Ascending aorta (tissue), 2 donors: ENCODE data around the gene DEFB124. TPM values are rescaled to one million over a fixed set of nuclear protein-coding genes. Genes with fewer than 3 reads are reported as not detected.

Experiments used
- DNase-seq, 2 donors: peaks; one replicate each; pipeline ENCODE4 v3.0.0-alpha.2; 2019; ENCODE audit warnings: low spot score in 2 of 2
- H3K27ac ChIP-seq, 2 donors: fragments of 200-600 bp; sonication (generic); one replicate each; pipeline ENCODE4 v1.5.1; 2016 to 2017; ENCODE audit warnings: mild to moderate bottlenecking in 1 of 2
- H3K27me3 ChIP-seq: fragments of 200-600 bp; sonication (generic); one replicate; pipeline ENCODE4 v1.5.1; 2017
- H3K36me3 ChIP-seq, 2 donors: fragments of 200-600 bp; sonication (generic); one replicate each; pipeline ENCODE4 v1.5.1; 2016
- H3K4me1 ChIP-seq, 2 donors: fragments of 200-600 bp; sonication (generic); one replicate each; pipeline ENCODE4 v1.5.1; 2016 to 2017; ENCODE audit warnings: mild to moderate bottlenecking in 1 of 2
- H3K4me3 ChIP-seq, 2 donors: fragments of 200-600 bp; sonication (generic); one replicate each; pipeline ENCODE4 v1.5.1; 2016 to 2017; ENCODE audit warnings: mild to moderate bottlenecking in 1 of 2
- H3K9me3 ChIP-seq, 2 donors: fragments of 200-600 bp; sonication (generic); one replicate each; pipeline ENCODE4 v1.5.1; 2016
- intact Hi-C: fragments of 100-400 bp; cut with DNase I; formaldehyde crosslinking; loops from one replicate; pipeline ENCODE4 v1.15.1; 2023
- total RNA-seq: library from RNA; depleted of rRNA; stranded (reverse); fragments of >200 nt; gene quantifications from one replicate; pipeline ENCODE4 v1.1.0, GENCODE V29; 2016
- TF ChIP-seq, protein P1 (sequence below), 3 experiments: fragments of 200-600 bp in 2 of 3; fragments of 450-650 bp in 1 of 3; sonication (generic) in 2 of 3; IDR thresholded peaks; one replicate each; pipeline ENCODE4 v1.5.1; 2016 to 2019; ENCODE audit warnings: antibody characterized with exemption in 3 of 3, mild to moderate bottlenecking in 1 of 3, moderate library complexity in 1 of 3

DEFB124 gene
- total RNA-seq, 1 donor from 2014 or later, result not detected

DNA sequence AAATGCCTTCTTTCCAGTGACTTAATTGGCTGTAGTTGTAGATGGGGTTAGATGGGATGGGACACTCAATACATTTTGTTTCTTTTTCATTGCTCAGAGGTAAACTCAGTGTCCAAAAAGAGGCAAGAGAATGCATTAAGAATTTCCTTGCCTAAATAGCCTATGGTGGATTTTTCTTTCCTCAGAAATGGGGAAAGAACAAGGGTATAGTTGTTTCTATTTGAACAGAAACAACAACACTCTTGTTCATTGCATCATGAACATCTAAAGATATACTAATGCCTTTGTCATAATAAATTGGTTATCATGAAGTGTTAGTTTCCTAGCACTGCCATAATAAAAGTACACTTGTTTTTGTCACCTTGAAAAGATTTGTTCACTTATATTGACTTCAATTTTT is 49.1 kb downstream of the DEFB124 start:
- peaks cover 0 to 8% of the 10 kb centered on the region in 2 donors for H3K9me3 ChIP-seq
- H3K4me1 ChIP-seq, result no peaks in the 10 kb centered on the region
- no peak overlapping the region for H3K4me3 ChIP-seq

DNA sequence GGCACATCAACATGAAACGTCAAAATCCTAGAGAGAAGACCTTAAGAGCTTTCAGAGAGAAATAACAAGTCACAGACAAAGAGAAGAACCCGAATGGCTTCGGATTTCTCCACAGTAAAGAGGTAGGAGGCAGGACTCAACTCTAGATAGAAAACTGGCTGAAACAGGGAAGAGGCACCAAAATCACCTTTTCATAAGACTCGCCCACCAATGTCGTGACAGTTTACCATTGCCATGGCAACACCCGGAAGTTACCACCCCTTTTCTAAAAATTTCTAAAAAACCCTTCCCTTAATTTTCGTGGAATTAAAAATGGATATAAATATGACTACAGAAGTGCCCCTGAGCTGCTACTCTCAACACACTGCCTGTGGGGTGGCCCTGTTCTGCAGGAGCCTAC is 56.6 kb downstream of the DEFB124 start:
- intact Hi-C loops, result no loop called here

More for the DNA sequence above, 49.1 kb downstream of the DEFB124 start:
- Histone ChIP-seq H3K36me3 (no peaks in the 10 kb centered on the region), H3K27ac (no peak overlapping the region), H3K27me3 (no peaks in the 10 kb centered on the region)
- no peak for DNase-seq
- intact Hi-C loops, result no loop called here
- TF ChIP-seq, protein P1, sequence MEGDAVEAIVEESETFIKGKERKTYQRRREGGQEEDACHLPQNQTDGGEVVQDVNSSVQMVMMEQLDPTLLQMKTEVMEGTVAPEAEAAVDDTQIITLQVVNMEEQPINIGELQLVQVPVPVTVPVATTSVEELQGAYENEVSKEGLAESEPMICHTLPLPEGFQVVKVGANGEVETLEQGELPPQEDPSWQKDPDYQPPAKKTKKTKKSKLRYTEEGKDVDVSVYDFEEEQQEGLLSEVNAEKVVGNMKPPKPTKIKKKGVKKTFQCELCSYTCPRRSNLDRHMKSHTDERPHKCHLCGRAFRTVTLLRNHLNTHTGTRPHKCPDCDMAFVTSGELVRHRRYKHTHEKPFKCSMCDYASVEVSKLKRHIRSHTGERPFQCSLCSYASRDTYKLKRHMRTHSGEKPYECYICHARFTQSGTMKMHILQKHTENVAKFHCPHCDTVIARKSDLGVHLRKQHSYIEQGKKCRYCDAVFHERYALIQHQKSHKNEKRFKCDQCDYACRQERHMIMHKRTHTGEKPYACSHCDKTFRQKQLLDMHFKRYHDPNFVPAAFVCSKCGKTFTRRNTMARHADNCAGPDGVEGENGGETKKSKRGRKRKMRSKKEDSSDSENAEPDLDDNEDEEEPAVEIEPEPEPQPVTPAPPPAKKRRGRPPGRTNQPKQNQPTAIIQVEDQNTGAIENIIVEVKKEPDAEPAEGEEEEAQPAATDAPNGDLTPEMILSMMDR (IDR thresholded peaks at IDR 0.05), result no peak

DNA sequence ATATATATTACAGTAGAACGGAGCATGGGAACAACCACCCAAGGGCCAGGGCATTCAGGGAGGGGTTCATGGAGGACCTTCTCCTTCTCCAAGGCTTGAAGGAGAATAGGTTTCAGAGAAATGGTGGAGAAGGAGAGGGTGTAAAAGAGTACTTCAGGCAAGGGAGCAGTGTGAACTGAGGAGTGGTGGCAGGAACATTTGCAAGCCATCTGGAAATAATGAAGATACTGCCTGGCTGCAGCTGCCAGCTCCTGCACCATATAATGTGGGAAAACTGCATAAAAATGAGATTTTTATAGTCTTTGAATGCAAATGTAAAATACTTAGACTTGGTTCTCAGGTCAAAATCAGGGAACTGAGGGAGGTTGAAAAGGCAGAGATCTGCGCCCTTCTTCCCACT is 59.3 kb downstream of the DEFB124 start:
- Histone ChIP-seq H3K4me1 (no peaks in the 10 kb centered on the region), H3K27ac (no peak overlapping the region), H3K36me3 (no peaks in the 10 kb centered on the region), H3K9me3 (no peaks in the 10 kb centered on the region), H3K4me3 (no peak overlapping the region), H3K27me3 (no peaks in the 10 kb centered on the region)
- intact Hi-C loops, result no loop called here
- DNase-seq, result no peak
- TF ChIP-seq, protein P1 (IDR thresholded peaks at IDR 0.05), result no peak

More for the DNA sequence above, 56.6 kb downstream of the DEFB124 start:
- Histone ChIP-seq H3K9me3 (no peaks in the 10 kb centered on the region), H3K27me3 (no peaks in the 10 kb centered on the region), H3K4me3 (no peak overlapping the region), H3K4me1 (no peaks in the 10 kb centered on the region), H3K36me3 (no peaks in the 10 kb centered on the region), H3K27ac (no peak overlapping the region)
- DNase-seq, result no peak
- TF ChIP-seq, protein P1 (IDR thresholded peaks at IDR 0.05), result no peak

Other genes with a start within 250 kb of the DEFB124 start
- gene DEFB115, start 217.5 kb downstream of the DEFB124 start, total RNA-seq, result not detected
- not detected for gene DEFB116, start 166.5 kb downstream of the DEFB124 start, total RNA-seq
- not detected for gene DEFB118, start 106.5 kb downstream of the DEFB124 start, total RNA-seq
- gene DEFB119, start 84.5 kb downstream of the DEFB124 start, total RNA-seq, result not detected
- not detected for gene DEFB121, start 68.9 kb downstream of the DEFB124 start, total RNA-seq
- not detected for gene DEFB123, start 34.5 kb downstream of the DEFB124 start, total RNA-seq
- 31.0 TPM for gene REM1, start 161 bp upstream of the DEFB124 start, total RNA-seq
- 84.9 TPM for gene HM13, start 39.3 kb upstream of the DEFB124 start, total RNA-seq
- 3,326 TPM for gene ID1, start 130.2 kb upstream of the DEFB124 start, total RNA-seq
- 61.4 TPM for gene COX4I2, start 162.8 kb upstream of the DEFB124 start, total RNA-seq
- 200 TPM for gene BCL2L1, start 247.7 kb upstream of the DEFB124 start, total RNA-seq